ENCODE measurements around the gene PHRF1. TPM values are rescaled to one million over a fixed set of nuclear protein-coding genes. Genes with fewer than 3 reads are reported as not detected.
"Not testable (repeated sequence)": the region's sequence is repeated elsewhere in the genome, so short reads cannot be mapped to it uniquely, and the experiment has no call there.

Gene PHRF1
- total RNA-seq, 1 experiment from 2014 or later = 48.9 TPM

DNA sequence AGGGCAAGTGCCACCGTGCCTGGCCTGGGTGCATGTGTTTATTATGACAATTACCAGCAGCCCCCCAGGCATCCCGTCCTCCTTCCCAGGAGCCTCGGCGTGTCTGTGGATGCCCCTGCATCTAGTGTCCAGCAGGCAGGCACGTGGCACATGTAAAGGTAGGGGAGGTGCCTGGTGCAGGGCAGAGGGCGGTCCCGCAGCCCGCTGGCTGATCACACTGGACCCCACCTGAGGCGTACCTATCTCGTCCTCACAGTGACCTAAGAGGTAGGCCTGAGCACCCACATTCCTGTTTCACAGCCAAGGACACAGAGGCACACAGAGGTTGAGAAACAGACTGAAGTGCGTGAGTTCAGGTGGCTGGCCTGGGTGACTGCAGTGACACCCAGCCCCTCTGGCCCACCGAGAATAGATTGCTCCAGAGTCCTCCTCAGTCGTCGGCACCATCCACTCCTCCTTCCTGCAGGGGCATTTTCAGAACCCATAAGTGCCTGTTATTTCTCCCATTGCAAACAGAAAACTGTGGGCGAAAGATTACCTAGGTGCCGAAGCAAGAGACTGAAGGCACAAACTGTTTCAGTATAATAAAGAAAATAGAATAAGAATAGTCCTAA, 3.0 kb upstream of the PHRF1 start:
- Histone ChIP-seq H4K91ac (ENCODE audit: insufficient read length, low read depth, low read length) (no peak overlapping the region), H3K79me1 (ENCODE audit: insufficient read depth, low read depth, low read length, poor library complexity, severe bottlenecking) (peaks cover 9% of the 10 kb centered on the region), H3K56ac (ENCODE audit: insufficient read length, low read depth, low read length) (no peak overlapping the region), H2AK5ac (ENCODE audit: insufficient read length, low read length) (no peak overlapping the region), H3K27me3 (ENCODE audit: insufficient read depth, low read length) (no peaks in the 10 kb centered on the region; the same call in 1 of the 2 replicates), H2AFZ (ENCODE audit: low read length) (no peak overlapping the region), H3K23ac (ENCODE audit: insufficient read length, low read depth, low read length) (no peak overlapping the region), H3K4ac (ENCODE audit: low read depth, low read length) (no peak overlapping the region), H3K27ac (ENCODE audit: insufficient read length, low read depth, low read length) (no peak overlapping the region), H4K5ac (ENCODE audit: insufficient read length, low read depth, low read length) (no peak overlapping the region), H2BK5ac (ENCODE audit: insufficient read length, low read length) (no peak overlapping the region), H3T11ph (ENCODE audit: low read length) (no peak overlapping the region), H3K79me2 (ENCODE audit: insufficient read depth, low read length) (peaks cover 15% of the 10 kb centered on the region; the same call in 1 of the 2 replicates), H3K4me1 (ENCODE audit: insufficient read depth, low read length) (no peaks in the 10 kb centered on the region), H2BK120ac (ENCODE audit: low read depth, low read length, poor library complexity, severe bottlenecking) (no peak overlapping the region), H3K14ac (ENCODE audit: insufficient read depth, low read length) (no peak overlapping the region), H4K20me1 (ENCODE audit: control insufficient read depth, insufficient read depth, insufficient read length) (no peaks in the 10 kb centered on the region), H3K18ac (ENCODE audit: insufficient read length, low read depth, low read length) (no peak overlapping the region), H3K9ac (ENCODE audit: extremely low read depth, insufficient read length, low read length) (no peak overlapping the region), H3K4me2 (ENCODE audit: insufficient read depth, insufficient read length, low read length) (no peak overlapping the region), H3K23me2 (ENCODE audit: insufficient read length, low read depth, low read length, poor library complexity, severe bottlenecking) (peaks cover 16% of the 10 kb centered on the region), H2BK15ac (ENCODE audit: low read depth, low read length) (no peak overlapping the region), H2BK20ac (ENCODE audit: low read depth, low read length, poor library complexity, severe bottlenecking) (no peak overlapping the region), H2BK12ac (ENCODE audit: insufficient read length, low read depth, low read length) (no peak overlapping the region), H4K8ac (replicated peaks; ENCODE audit: insufficient read length, low read depth, low read length) (no peak overlapping the region), H3K9me3 (ENCODE audit: control insufficient read depth, low read depth, low read length) (no peaks in the 10 kb centered on the region)
- no CpG with 5 or more reads among the region's 16 CpGs for WGBS (ENCODE audit: extremely low coverage, insufficient read length, low lambda C conversion rate)
- H3K4me3 Mint-ChIP-seq = no peak overlapping the region; a peak in 1 of 5 replicates
- H3K4me1 Mint-ChIP-seq = peaks cover 33 to 39% of the 10 kb centered on the region in 2 experiments
- TF ChIP-seq, protein P1, sequence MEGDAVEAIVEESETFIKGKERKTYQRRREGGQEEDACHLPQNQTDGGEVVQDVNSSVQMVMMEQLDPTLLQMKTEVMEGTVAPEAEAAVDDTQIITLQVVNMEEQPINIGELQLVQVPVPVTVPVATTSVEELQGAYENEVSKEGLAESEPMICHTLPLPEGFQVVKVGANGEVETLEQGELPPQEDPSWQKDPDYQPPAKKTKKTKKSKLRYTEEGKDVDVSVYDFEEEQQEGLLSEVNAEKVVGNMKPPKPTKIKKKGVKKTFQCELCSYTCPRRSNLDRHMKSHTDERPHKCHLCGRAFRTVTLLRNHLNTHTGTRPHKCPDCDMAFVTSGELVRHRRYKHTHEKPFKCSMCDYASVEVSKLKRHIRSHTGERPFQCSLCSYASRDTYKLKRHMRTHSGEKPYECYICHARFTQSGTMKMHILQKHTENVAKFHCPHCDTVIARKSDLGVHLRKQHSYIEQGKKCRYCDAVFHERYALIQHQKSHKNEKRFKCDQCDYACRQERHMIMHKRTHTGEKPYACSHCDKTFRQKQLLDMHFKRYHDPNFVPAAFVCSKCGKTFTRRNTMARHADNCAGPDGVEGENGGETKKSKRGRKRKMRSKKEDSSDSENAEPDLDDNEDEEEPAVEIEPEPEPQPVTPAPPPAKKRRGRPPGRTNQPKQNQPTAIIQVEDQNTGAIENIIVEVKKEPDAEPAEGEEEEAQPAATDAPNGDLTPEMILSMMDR (conservative IDR thresholded peaks at IDR 0.05) = no peak
- no peak for DNase-seq
- peaks cover 0 to 9% (median 0%) of the 10 kb centered on the region in 3 experiments; a peak in 4 of 7 replicates for H3K36me3 Mint-ChIP-seq (ENCODE audit: insufficient read depth in 1 of 3, low read depth in 3 of 3)
- H3K9me3 Mint-ChIP-seq = 0 out of 5 replicates have a peak, but pooled peaks cover 0 to 2% of the 10 kb centered on the region in 2 experiments
- H3K27ac Mint-ChIP-seq = no peak overlapping the region
- H3K27me3 Mint-ChIP-seq (ENCODE audit: low read depth) = peaks cover 15% of the 10 kb centered on the region

GRCh38 chr11:574031-574570, 2.2 kb upstream of the PHRF1 start:
- H3K14ac ChIP-seq (ENCODE audit: insufficient read depth, low read length); H3K56ac ChIP-seq (ENCODE audit: insufficient read length, low read depth, low read length); H2AK5ac ChIP-seq (ENCODE audit: insufficient read length, low read length); H2BK5ac ChIP-seq (ENCODE audit: insufficient read length, low read length); H3K27ac ChIP-seq (ENCODE audit: insufficient read length, low read depth, low read length); H3K36me3 Mint-ChIP-seq (ENCODE audit: insufficient read depth in 1 of 3, low read depth in 3 of 3); H3K4ac ChIP-seq (ENCODE audit: low read depth, low read length); H3K18ac ChIP-seq (ENCODE audit: insufficient read length, low read depth, low read length); H3K27ac Mint-ChIP-seq; DNase-seq; H3K27me3 ChIP-seq (ENCODE audit: insufficient read depth, low read length); H3K9me3 ChIP-seq (ENCODE audit: control insufficient read depth, low read depth, low read length); H2BK12ac ChIP-seq (ENCODE audit: insufficient read length, low read depth, low read length); H2BK120ac ChIP-seq (ENCODE audit: low read depth, low read length, poor library complexity, severe bottlenecking); H3K4me2 ChIP-seq (ENCODE audit: insufficient read depth, insufficient read length, low read length); H3K23ac ChIP-seq (ENCODE audit: insufficient read length, low read depth, low read length); H3T11ph ChIP-seq (ENCODE audit: low read length); H4K20me1 ChIP-seq (ENCODE audit: control insufficient read depth, insufficient read depth, insufficient read length); H4K8ac ChIP-seq (replicated peaks; ENCODE audit: insufficient read length, low read depth, low read length); H2BK20ac ChIP-seq (ENCODE audit: low read depth, low read length, poor library complexity, severe bottlenecking); H4K91ac ChIP-seq (ENCODE audit: insufficient read length, low read depth, low read length); H4K5ac ChIP-seq (ENCODE audit: insufficient read length, low read depth, low read length); H3K9ac ChIP-seq (ENCODE audit: extremely low read depth, insufficient read length, low read length); H2AFZ ChIP-seq (ENCODE audit: low read length); H3K9me3 Mint-ChIP-seq; H3K4me1 ChIP-seq (ENCODE audit: insufficient read depth, low read length); H2BK15ac ChIP-seq (ENCODE audit: low read depth, low read length): not testable (repeated sequence)
- no CpG with 5 or more reads among the region's 14 CpGs for WGBS (ENCODE audit: extremely low coverage, insufficient read length, low lambda C conversion rate)
- H3K23me2 ChIP-seq (ENCODE audit: insufficient read length, low read depth, low read length, poor library complexity, severe bottlenecking) = peaks cover 16% of the 10 kb centered on the region
- H3K79me2 ChIP-seq (ENCODE audit: insufficient read depth, low read length) = peaks cover 23% of the 10 kb centered on the region; the same call in 1 of the 2 replicates
- Mint-ChIP-seq H3K27me3 (ENCODE audit: low read depth) (peaks cover 15% of the 10 kb centered on the region), H3K4me3 (peak overlapping the region; percentile 79 to 92), H3K4me1 (peaks cover 32 to 42% of the 10 kb centered on the region in 2 experiments)
- H3K79me1 ChIP-seq (ENCODE audit: insufficient read depth, low read depth, low read length, poor library complexity, severe bottlenecking) = peaks cover 10% of the 10 kb centered on the region
